GM23338 (cell line): ENCODE results near the gene CNOT6.

Experiments
- EZH2 ChIP-seq: fragments of 200-600 bp; sonication (generic); IDR thresholded peaks from one replicate; pipeline ENCODE4 v1.8.0; 2017; ENCODE audit warnings: antibody characterized with exemption, mild to moderate bottlenecking, low read depth; ENCODE audit not compliant: unreplicated experiment
- EZH2phosphoT487 ChIP-seq: fragments of 200-600 bp; sonication (generic); IDR thresholded peaks from one replicate; pipeline ENCODE4 v1.8.1; 2018; ENCODE audit warnings: antibody characterized with exemption; ENCODE audit not compliant: unreplicated experiment
- NANOG ChIP-seq: IDR thresholded peaks from 2 replicates; pipeline ENCODE4 v1.6.1; 2016; ENCODE audit warnings: antibody characterized with exemption, borderline replicate concordance
- STAT1 ChIP-seq: IDR thresholded peaks from one replicate; pipeline ENCODE4 v1.6.1; 2016; ENCODE audit warnings: antibody characterized with exemption; ENCODE audit not compliant: unreplicated experiment
- TF ChIP-seq, protein P1 (sequence below), 2 experiments: fragments of 200-600 bp in 1 of 2; sonication (generic) in 1 of 2; conservative IDR thresholded peaks; 2 replicates each; pipeline versions ENCODE4 v1.5.1 to v1.6.1; 2016 to 2017; ENCODE audit warnings: antibody characterized with exemption in 2 of 2, low read depth in 2 of 2, mild to moderate bottlenecking in 2 of 2, moderate library complexity in 1 of 2

DNA sequence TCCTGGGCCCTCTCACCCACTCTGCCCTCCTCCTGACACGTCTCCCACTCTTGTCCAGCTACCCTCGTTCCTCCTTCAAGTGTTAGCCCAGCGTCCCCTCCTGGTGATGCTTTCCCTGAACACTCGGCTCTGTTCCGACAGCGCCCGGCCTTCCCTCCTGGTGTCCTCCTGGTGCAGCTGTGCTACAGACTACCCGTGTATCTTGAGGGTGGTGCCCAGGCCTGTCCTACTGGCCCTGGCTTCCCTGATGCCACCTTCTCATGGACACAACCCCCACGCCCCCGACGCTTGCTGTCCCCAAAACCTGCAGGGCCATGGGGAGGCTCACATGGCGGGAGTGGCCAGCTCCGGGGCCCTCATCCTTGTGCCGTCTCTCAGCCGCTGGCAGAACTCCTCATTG, 118.5 kb downstream of the CNOT6 start:
- TF ChIP-seq, protein P1, sequence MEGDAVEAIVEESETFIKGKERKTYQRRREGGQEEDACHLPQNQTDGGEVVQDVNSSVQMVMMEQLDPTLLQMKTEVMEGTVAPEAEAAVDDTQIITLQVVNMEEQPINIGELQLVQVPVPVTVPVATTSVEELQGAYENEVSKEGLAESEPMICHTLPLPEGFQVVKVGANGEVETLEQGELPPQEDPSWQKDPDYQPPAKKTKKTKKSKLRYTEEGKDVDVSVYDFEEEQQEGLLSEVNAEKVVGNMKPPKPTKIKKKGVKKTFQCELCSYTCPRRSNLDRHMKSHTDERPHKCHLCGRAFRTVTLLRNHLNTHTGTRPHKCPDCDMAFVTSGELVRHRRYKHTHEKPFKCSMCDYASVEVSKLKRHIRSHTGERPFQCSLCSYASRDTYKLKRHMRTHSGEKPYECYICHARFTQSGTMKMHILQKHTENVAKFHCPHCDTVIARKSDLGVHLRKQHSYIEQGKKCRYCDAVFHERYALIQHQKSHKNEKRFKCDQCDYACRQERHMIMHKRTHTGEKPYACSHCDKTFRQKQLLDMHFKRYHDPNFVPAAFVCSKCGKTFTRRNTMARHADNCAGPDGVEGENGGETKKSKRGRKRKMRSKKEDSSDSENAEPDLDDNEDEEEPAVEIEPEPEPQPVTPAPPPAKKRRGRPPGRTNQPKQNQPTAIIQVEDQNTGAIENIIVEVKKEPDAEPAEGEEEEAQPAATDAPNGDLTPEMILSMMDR (conservative IDR thresholded peaks at IDR 0.05; ENCODE audit: low read depth in 2 of 2), result no peak
- no peak for TF ChIP-seq EZH2
- no peak for TF ChIP-seq EZH2phosphoT487
- TF ChIP-seq NANOG, result no peak
- no peak for TF ChIP-seq STAT1
